ENCODE measurements around the gene BTN3A1.
"Not testable (repeated sequence)": the region's sequence is repeated elsewhere in the genome, so short reads cannot be mapped to it uniquely, and the experiment has no call there.

Gene BTN3A1

GRCh38 chr6:26415036-26415614, 13.1 kb downstream of the BTN3A1 start:
- DNase-seq, result no peak

- DNase-seq, result no peak
Observed at GRCh38 chr6:26415791-26416190, 13.7 kb downstream of the BTN3A1 start.

GRCh38 chr6:26416288-26416687, 14.2 kb downstream of the BTN3A1 start:
- no peak for DNase-seq

- DNase-seq, result not testable (repeated sequence)
Observed at GRCh38 chr6:26418077-26418476, 16.0 kb downstream of the BTN3A1 start.

GRCh38 chr6:26418795-26419194, 16.7 kb downstream of the BTN3A1 start:
- DNase-seq, result not testable (repeated sequence)

- DNase-seq, result peak; percentile 66
Observed at GRCh38 chr6:26420688-26421171, 18.7 kb downstream of the BTN3A1 start.

- DNase-seq, result peak; percentile 93
Observed at GRCh38 chr6:26421259-26422144, 19.4 kb downstream of the BTN3A1 start.

GRCh38 chr6:26422329-26422728, 20.3 kb downstream of the BTN3A1 start:
- DNase-seq, result no peak

- DNase-seq, result no peak
Observed at GRCh38 chr6:26426691-26427450, 24.8 kb downstream of the BTN3A1 start.

GRCh38 chr6:26427451-26427809, 25.4 kb downstream of the BTN3A1 start:
- no peak for DNase-seq

GRCh38 chr6:26428206-26428605, 26.1 kb downstream of the BTN3A1 start:
- no peak for DNase-seq

GRCh38 chr6:26430787-26431186, 28.7 kb downstream of the BTN3A1 start:
- no peak for DNase-seq

- no peak for DNase-seq
Observed at GRCh38 chr6:26431258-26432172, 29.4 kb downstream of the BTN3A1 start.

- peak; percentile 70 for DNase-seq
Observed at GRCh38 chr6:26432627-26433201, 30.6 kb downstream of the BTN3A1 start.

GRCh38 chr6:26433680-26434079, 31.6 kb downstream of the BTN3A1 start:
- not testable (repeated sequence) for DNase-seq

- DNase-seq, result no peak
Observed at GRCh38 chr6:26436018-26436417, 33.9 kb downstream of the BTN3A1 start.

- DNase-seq, result no peak
Observed at GRCh38 chr6:26437550-26437949, 35.5 kb downstream of the BTN3A1 start.

- DNase-seq, result no peak
Observed at GRCh38 chr6:26438000-26438399, 35.9 kb downstream of the BTN3A1 start.

- DNase-seq, result no peak
Observed at GRCh38 chr6:26439151-26440125, 37.4 kb downstream of the BTN3A1 start.

- DNase-seq, result no peak
Observed at GRCh38 chr6:26440977-26441358, 38.9 kb downstream of the BTN3A1 start.

GRCh38 chr6:26441977-26442376, 39.9 kb downstream of the BTN3A1 start:
- no peak for DNase-seq

Measured in fibroblast of skin of right biceps (primary cell).